Type B pancreatic cell (in vitro differentiated cells): ENCODE results near the gene POU2F3. TPM values are rescaled to one million over a fixed set of nuclear protein-coding genes. Genes with fewer than 3 reads are reported as not detected.

Experiments used
- DNase-seq: peaks from one replicate; pipeline ENCODE4 v3.0.0; 2021; ENCODE audit warnings: mixed read lengths; ENCODE audit not compliant: unreplicated experiment; ENCODE audit errors: extremely low spot score
- H3K27ac Mint-ChIP-seq: 2 replicates; pipeline ENCODE4 v1.8.0; 2021; ENCODE audit warnings: mild to moderate bottlenecking, mixed read lengths
- H3K27me3 Mint-ChIP-seq: 2 replicates; pipeline ENCODE4 v1.8.0; 2021; ENCODE audit warnings: mixed read lengths
- H3K36me3 Mint-ChIP-seq: 2 replicates; pipeline ENCODE4 v1.8.0; 2021; ENCODE audit warnings: mixed read lengths
- H3K4me1 Mint-ChIP-seq: one replicate; pipeline ENCODE4 v1.8.0; 2021; ENCODE audit warnings: mixed read lengths; ENCODE audit not compliant: unreplicated experiment
- H3K4me3 Mint-ChIP-seq: 2 replicates; pipeline ENCODE4 v1.8.0; 2021; ENCODE audit warnings: mild to moderate bottlenecking, mixed read lengths
- H3K9me3 Mint-ChIP-seq: 2 replicates; pipeline ENCODE4 v1.8.0; 2021; ENCODE audit warnings: mixed read lengths
- total RNA-seq: library from RNA; stranded (reverse); gene quantifications from 2 replicates; pipeline ENCODE4 v1.2.1, GENCODE V29; 2021; ENCODE audit warnings: low replicate concordance
- TF ChIP-seq, protein P1 (sequence below): fragments of 200-600 bp; sonication (generic); conservative IDR thresholded peaks from 2 replicates; pipeline ENCODE4 v1.5.0; 2021; ENCODE audit warnings: antibody characterized with exemption, mild to moderate bottlenecking

POU2F3 gene
- total RNA-seq, 1 donor from 2014 or later = 1.4 TPM

GRCh38 chr11:120284272-120284671 lies 44.3 kb downstream of the POU2F3 start:
- DNase-seq = no peak
- Mint-ChIP-seq H3K4me1 (peaks cover 17% of the 10 kb centered on the region), H3K9me3 (no peaks in the 10 kb centered on the region), H3K36me3 (no peaks in the 10 kb centered on the region), H3K27me3 (peaks cover 2% of the 10 kb centered on the region), H3K27ac (no peak overlapping the region), H3K4me3 (no peak overlapping the region)
- TF ChIP-seq, protein P1, sequence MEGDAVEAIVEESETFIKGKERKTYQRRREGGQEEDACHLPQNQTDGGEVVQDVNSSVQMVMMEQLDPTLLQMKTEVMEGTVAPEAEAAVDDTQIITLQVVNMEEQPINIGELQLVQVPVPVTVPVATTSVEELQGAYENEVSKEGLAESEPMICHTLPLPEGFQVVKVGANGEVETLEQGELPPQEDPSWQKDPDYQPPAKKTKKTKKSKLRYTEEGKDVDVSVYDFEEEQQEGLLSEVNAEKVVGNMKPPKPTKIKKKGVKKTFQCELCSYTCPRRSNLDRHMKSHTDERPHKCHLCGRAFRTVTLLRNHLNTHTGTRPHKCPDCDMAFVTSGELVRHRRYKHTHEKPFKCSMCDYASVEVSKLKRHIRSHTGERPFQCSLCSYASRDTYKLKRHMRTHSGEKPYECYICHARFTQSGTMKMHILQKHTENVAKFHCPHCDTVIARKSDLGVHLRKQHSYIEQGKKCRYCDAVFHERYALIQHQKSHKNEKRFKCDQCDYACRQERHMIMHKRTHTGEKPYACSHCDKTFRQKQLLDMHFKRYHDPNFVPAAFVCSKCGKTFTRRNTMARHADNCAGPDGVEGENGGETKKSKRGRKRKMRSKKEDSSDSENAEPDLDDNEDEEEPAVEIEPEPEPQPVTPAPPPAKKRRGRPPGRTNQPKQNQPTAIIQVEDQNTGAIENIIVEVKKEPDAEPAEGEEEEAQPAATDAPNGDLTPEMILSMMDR = no peak

DNA sequence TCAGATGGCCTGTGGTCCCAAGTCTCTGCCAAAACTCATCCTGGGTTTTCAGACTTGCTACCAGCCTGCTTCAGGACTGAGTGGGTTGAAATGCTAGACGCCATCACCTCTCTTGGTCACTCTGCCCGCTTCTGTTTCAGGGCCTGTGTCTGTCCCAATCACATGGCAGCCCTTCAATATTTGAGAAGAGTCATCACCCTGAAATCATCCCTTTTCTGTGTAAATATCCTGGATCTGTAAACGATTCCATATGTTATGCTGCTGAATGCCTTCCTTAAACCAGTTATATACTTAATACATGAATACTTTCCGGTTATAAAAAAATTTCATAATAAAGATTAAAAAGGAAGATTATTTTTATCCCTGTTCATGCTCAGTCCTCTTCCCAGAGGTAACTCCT lies 45.3 kb downstream of the POU2F3 start:
- Mint-ChIP-seq H3K27ac (no peak overlapping the region), H3K4me3 (no peak overlapping the region), H3K36me3 (no peaks in the 10 kb centered on the region), H3K27me3 (peaks cover 10% of the 10 kb centered on the region), H3K4me1 (peaks cover 24% of the 10 kb centered on the region), H3K9me3 (no peaks in the 10 kb centered on the region)
- DNase-seq = no peak
- TF ChIP-seq, protein P1 = no peak

DNA sequence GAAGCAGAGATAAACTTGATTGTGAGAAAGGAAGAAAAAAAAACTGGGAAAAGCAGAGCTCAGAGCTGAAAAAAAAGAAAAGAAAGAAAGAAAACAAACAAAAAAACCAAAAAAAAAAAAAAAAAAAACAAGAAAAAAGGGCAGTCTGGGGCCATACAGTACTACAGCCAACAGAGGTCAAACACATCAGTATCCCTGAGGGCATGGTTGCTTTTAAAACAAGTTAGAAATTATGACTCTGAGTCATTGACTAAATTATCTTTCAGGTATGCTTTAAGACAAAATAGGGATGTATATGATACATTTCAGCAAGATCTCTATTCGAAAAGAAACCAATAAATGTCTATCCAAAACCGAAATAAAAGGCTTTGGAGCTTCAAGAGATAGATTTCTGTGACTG lies 48.1 kb downstream of the POU2F3 start:
- no peak for DNase-seq
- H3K36me3 Mint-ChIP-seq = no peaks in the 10 kb centered on the region
- peaks cover 21% of the 10 kb centered on the region for H3K27me3 Mint-ChIP-seq
- TF ChIP-seq, protein P1 = no peak
- no peaks in the 10 kb centered on the region for H3K9me3 Mint-ChIP-seq
- no peak overlapping the region for H3K4me3 Mint-ChIP-seq
- H3K4me1 Mint-ChIP-seq = peaks cover 9% of the 10 kb centered on the region
- no peak overlapping the region for H3K27ac Mint-ChIP-seq

- Mint-ChIP-seq H3K4me1 (peaks cover 9% of the 10 kb centered on the region), H3K27me3 (peaks cover 34% of the 10 kb centered on the region), H3K4me3 (no peak overlapping the region), H3K36me3 (no peaks in the 10 kb centered on the region), H3K27ac (no peak overlapping the region), H3K9me3 (no peaks in the 10 kb centered on the region)
- DNase-seq = no peak
- TF ChIP-seq, protein P1 = no peak
These were observed 49.5 kb downstream of the POU2F3 start for GRCh38 chr11:120289426-120289825.

DNA sequence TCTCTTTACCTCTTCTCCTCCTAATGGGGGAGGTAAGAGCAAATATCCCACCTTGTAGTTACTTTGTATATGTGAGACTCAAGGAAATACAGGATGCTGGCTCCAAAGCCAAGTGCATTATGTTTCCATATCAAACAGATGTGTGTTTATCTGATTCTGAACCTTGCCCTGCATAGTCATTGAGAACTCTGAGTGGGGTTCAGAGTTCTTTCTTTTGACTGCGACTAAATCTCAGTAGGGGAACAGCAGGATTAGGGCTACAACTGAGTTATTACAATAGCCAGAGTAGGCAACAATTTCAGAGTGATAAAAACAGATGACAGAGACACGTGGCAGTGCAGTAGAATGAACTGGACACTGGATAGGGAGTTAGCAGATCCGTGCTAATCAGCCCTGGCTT lies 51.0 kb downstream of the POU2F3 start:
- Mint-ChIP-seq H3K9me3 (no peaks in the 10 kb centered on the region), H3K4me3 (no peak overlapping the region), H3K27ac (no peak overlapping the region), H3K27me3 (peaks cover 46% of the 10 kb centered on the region), H3K36me3 (no peaks in the 10 kb centered on the region), H3K4me1 (peaks cover 9% of the 10 kb centered on the region)
- TF ChIP-seq, protein P1 = no peak
- no peak for DNase-seq
